Thyroid gland (tissue), 4 donors: ENCODE measurements around the gene CTXN3. TPM values are rescaled to one million over a fixed set of nuclear protein-coding genes. Genes with fewer than 3 reads are reported as not detected.

Experiments
- DNase-seq, 2 donors: peaks; one replicate each; pipeline ENCODE4 v3.0.0-alpha.2; 2019
- H3K27ac ChIP-seq, 3 donors: fragments of 200-600 bp; sonication (generic); 1 replicate in 2 of 3; 2 replicates in 1 of 3; pipeline ENCODE4 v1.5.1; 2016 to 2019; ENCODE audit warnings: mild to moderate bottlenecking in 1 of 3, moderate library complexity in 1 of 3
- H3K27me3 ChIP-seq: fragments of 200-600 bp; sonication (generic); one replicate; pipeline ENCODE4 v1.5.1; 2019
- H3K36me3 ChIP-seq, 2 donors: fragments of 200-600 bp; sonication (generic); one replicate each; pipeline ENCODE4 v1.5.1; 2016 to 2019
- H3K4me1 ChIP-seq, 2 donors: fragments of 200-600 bp; sonication (generic); one replicate each; pipeline ENCODE4 v1.5.1; 2017 to 2019
- H3K4me3 ChIP-seq, 3 donors: fragments of 200-600 bp; sonication (generic); replicated peaks in 1 of 3; 1 replicate in 2 of 3; 2 replicates in 1 of 3; pipeline ENCODE4 v1.5.1; 2016; ENCODE audit warnings: mild to moderate bottlenecking in 1 of 3
- H3K9me3 ChIP-seq: fragments of 200-600 bp; sonication (generic); one replicate; pipeline ENCODE4 v1.5.1; 2017
- CTCF ChIP-seq, 6 experiments: fragments of 200-600 bp in 3 of 6; fragments of 450-650 bp in 3 of 6; sonication (generic) in 3 of 6; IDR thresholded peaks; one replicate each; pipeline ENCODE4 v1.5.1; 2016 to 2019; ENCODE audit warnings: antibody characterized with exemption in 6 of 6, mild to moderate bottlenecking in 2 of 6, inconsistent platforms in 1 of 6, moderate library complexity in 1 of 6
- POLR2A ChIP-seq, 2 donors: fragments of 450-650 bp; IDR thresholded peaks; one replicate each; pipeline ENCODE4 v1.6.1; 2017; ENCODE audit warnings: antibody characterized with exemption in 2 of 2, mild to moderate bottlenecking in 2 of 2, moderate library complexity in 1 of 2
- WGBS, 2 donors: methylation state at CpG; one replicate each; pipeline ENCODE4 v1.1.5; 2017; 5-methylcytosine and 5-hydroxymethylcytosine counted together
- intact Hi-C: fragments of 100-400 bp; cut with DNase I; formaldehyde crosslinking; loops from one replicate; pipeline ENCODE4 v1.15.1; 2023
- total RNA-seq, 4 donors: library from RNA; depleted of rRNA; stranded (reverse); fragments of >200 nt; gene quantifications; one replicate each; pipeline ENCODE4 v1.2.3, GENCODE V29; 2016

Gene CTXN3
- total RNA-seq, 4 donors from 2014 or later: not detected

DNA sequence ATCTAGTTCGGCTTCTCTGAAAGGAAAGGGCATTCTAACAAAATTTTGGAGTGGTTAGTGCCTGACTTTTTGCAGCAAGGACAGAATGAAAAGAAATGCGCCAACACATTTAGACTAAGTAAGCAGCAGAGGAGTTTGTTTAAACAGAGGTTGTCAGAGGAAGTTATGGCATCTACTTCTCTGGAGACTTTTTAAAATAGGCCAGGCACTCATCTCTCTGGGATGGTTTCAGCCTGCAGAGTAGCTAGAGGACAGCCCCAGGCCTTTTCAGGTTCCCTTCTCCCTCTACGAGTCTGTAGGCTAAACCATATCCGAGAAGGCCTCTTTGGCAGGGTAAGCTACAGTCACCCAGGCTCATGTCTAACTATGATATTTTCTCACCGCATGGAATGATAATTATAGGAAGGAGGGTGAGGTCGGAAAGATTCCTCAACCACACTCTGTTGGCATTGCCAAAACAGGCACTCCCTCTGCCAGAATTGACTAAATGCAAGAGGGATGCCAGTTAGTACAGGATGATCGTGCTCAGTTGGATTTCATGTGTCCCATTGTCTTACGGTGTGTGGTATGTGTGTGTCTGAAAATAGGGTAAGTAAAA, 1.4 kb upstream of the CTXN3 start:
- Histone ChIP-seq H3K4me3 (no peak overlapping the region), H3K27me3 (no peaks in the 10 kb centered on the region), H3K9me3 (no peaks in the 10 kb centered on the region), H3K27ac (no peak overlapping the region), H3K4me1 (peaks cover 0 to 8% of the 10 kb centered on the region in 2 donors), H3K36me3 (no peaks in the 10 kb centered on the region)
- intact Hi-C loops: no loop called here
- TF ChIP-seq POLR2A (IDR thresholded peaks at IDR 0.05) (no peak), CTCF (IDR thresholded peaks at IDR 0.05) (no peak)
- WGBS, 2 donors: 79 to 84% methylated on average over 8 of the region's 8 CpGs
- no peak for DNase-seq

DNA sequence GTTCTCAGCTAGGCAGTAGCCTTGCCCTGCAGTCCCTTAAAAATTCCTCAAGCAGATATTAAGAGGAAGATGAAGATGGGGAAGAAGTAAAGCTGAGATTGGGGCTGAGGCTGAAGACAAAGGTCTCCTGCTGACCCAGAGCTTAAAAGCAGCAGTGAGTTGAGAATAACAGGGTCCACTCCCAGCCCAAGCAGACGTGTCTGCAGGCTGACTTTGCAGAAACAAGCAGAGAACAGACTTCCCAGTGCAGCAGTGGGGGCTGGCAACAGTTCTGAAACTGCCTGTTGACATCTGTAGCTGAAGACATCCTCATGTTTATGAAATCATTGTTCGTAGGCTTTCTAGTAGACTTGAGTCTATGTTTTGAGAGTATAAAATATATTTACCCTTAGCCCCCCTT, 1.1 kb downstream of the CTXN3 start:
- Histone ChIP-seq H3K27me3 (no peaks in the 10 kb centered on the region), H3K4me3 (no peak overlapping the region), H3K4me1 (peaks cover 0 to 8% of the 10 kb centered on the region in 2 donors), H3K27ac (no peak overlapping the region), H3K36me3 (no peaks in the 10 kb centered on the region), H3K9me3 (no peaks in the 10 kb centered on the region)
- TF ChIP-seq CTCF (IDR thresholded peaks at IDR 0.05) (no peak), POLR2A (IDR thresholded peaks at IDR 0.05) (no peak)
- intact Hi-C loops: no loop called here
- no peak for DNase-seq
- WGBS, 2 donors: 51 to 53% methylated on average over 2 of the region's 2 CpGs

DNA sequence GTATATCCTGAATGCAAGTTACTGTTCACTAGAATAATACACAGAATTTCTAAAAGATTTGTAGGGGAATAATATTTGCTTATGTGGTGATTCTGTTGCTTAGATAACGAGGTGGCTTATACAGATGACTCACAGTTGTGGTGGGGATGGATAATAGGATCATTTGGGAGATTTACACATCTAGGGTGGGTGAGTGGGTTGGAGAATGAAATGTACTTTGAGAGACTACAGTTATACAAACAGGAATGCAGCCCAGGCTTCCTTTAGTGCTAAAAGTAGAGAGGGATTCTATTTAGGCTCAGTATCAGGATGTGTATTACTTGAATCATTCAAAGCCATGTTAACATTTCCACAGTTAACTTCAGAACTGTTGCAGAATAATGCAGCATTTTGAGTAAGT, 1.8 kb downstream of the CTXN3 start:
- H3K9me3 ChIP-seq: no peaks in the 10 kb centered on the region
- H3K4me3 ChIP-seq: no peak overlapping the region
- no peak overlapping the region for H3K27ac ChIP-seq
- DNase-seq: no peak
- no peaks in the 10 kb centered on the region for H3K36me3 ChIP-seq
- WGBS, 2 donors: 62 to 78% methylated on average over 1 of the region's 1 CpG
- H3K27me3 ChIP-seq: no peaks in the 10 kb centered on the region
- intact Hi-C loops: no loop called here
- H3K4me1 ChIP-seq: peaks cover 0 to 8% of the 10 kb centered on the region in 2 donors
- TF ChIP-seq CTCF (IDR thresholded peaks at IDR 0.05) (no peak), POLR2A (IDR thresholded peaks at IDR 0.05) (no peak)

DNA sequence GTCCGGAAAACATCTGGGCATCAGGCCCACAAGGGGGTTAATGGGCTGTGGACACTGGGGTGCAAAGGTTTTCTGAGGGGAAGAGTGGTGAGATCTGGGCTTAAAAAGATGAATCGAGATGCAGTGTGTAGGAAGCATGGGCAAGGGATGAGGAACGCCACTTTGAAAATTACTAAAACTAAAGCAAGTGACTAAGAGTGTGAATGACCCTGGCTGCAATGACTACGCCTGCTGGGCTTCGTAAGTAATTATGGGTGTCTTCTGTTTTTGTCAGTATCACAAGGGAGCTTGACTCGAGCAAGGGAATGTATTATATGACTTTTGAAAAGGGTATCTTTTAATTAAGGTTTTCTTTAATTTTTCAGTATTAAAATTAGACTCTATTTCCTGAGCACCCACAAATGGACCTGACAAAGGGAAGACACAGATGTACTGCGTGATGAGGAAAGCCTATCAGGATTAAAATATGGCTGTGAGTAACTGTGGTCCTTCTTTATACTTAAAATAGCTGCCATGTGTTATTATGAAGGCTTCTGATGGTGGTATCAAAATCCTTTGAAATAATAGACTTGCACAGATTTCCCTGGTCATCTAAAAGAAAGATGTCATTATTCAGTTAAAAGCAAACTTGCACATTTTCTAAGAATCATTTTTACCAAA, 4.2 kb downstream of the CTXN3 start:
- DNase-seq: no peak
- no peak overlapping the region for H3K27ac ChIP-seq
- H3K4me1 ChIP-seq: peaks cover 0 to 8% of the 10 kb centered on the region in 2 donors
- no peaks in the 10 kb centered on the region for H3K36me3 ChIP-seq
- H3K9me3 ChIP-seq: no peaks in the 10 kb centered on the region
- WGBS, 2 donors: 86 to 87% methylated on average over 7 of the region's 7 CpGs
- no peak overlapping the region for H3K4me3 ChIP-seq
- H3K27me3 ChIP-seq: no peaks in the 10 kb centered on the region
- intact Hi-C loops: no loop called here
- TF ChIP-seq CTCF (IDR thresholded peaks at IDR 0.05) (no peak), POLR2A (IDR thresholded peaks at IDR 0.05) (no peak)

DNA sequence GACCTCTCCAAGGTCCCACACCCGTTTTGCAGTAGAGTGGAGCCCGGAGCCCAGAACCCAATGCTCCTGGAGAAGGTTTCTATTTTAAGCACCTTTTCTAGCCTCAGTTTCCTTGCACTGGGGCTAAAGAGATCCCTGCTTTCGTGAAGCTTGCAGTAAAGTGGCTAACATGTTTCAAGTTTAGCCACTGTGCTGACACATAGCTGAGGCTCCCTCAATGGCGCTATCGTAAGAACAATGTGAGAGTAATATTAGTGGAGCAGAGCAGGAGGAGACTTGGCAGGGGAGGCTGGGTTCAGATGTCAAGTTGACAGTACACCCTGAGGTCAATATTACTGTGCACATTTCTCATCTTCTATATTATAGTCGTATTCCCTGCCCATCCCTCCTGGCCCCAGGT, 7.9 kb downstream of the CTXN3 start:
- Histone ChIP-seq H3K9me3 (no peaks in the 10 kb centered on the region), H3K27me3 (no peaks in the 10 kb centered on the region), H3K4me3 (no peak overlapping the region), H3K27ac (no peak overlapping the region), H3K36me3 (no peaks in the 10 kb centered on the region), H3K4me1 (no peaks in the 10 kb centered on the region)
- no peak for DNase-seq
- intact Hi-C loops: no loop called here
- TF ChIP-seq CTCF (IDR thresholded peaks at IDR 0.05) (no peak), POLR2A (IDR thresholded peaks at IDR 0.05) (no peak)
- 86 to 88% methylated on average over 6 of the region's 6 CpGs for WGBS, 2 donors
